Measurements from ENCODE around the gene CEP57L1. TPM values are rescaled to one million over a fixed set of nuclear protein-coding genes. Genes with fewer than 3 reads are reported as not detected.

CEP57L1 gene
- total and polyA plus RNA-seq, 4 donors = 3.8 to 22.1 (median 10.2) TPM

DNA sequence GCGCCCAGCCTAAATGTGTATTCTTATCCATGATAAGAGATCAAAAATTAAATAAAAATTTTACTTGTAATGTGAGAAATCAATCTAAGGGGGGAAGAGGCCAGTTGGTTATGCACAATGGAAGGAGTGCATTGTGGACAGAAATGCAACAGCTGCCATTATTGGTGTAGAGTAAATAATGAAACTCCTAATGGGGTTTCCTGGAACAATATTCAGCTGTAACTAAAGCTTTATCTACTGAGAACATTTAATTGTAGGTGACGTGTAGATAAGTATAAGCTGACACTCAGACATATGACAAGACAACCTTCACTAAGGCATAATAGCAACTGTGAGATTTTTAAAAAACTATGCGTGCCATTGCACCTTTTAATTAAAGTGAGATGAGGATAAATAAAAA, 71.4 kb downstream of the CEP57L1 start:
- WGBS = 96% methylated on average over 3 of the region's 3 CpGs
- no peak overlapping the region for H3K9ac ChIP-seq (ENCODE audit: low read depth in 1 of 2, low read length in 2 of 2)
- peaks cover 0 to 3% (median 0%) of the 10 kb centered on the region in 4 donors for H3K36me3 ChIP-seq (ENCODE audit: control insufficient read depth in 4 of 4, insufficient read depth in 3 of 4, low read depth in 1 of 4, low read length in 3 of 4)
- H3K27me3 ChIP-seq (ENCODE audit: control insufficient read depth in 4 of 4, insufficient read depth in 4 of 4, low read length in 3 of 4) = no peaks in the 10 kb centered on the region
- no peak overlapping the region for H3K4me3 ChIP-seq (ENCODE audit: low read depth in 1 of 3, low read length in 3 of 3)
- DNase-seq (ENCODE audit: low spot score) = no peak
- H3K4me1 ChIP-seq (ENCODE audit: control insufficient read depth in 4 of 4, insufficient read depth in 4 of 4, low read length in 3 of 4) = no peaks in the 10 kb centered on the region
- TF ChIP-seq RAD21 (IDR thresholded peaks at IDR 0.05) (no peak), YY1 (IDR thresholded peaks at IDR 0.05) (no peak), TAF1 (conservative IDR thresholded peaks at IDR 0.05) (no peak), HNF4A (conservative IDR thresholded peaks at IDR 0.05) (no peak), SP1 (IDR thresholded peaks at IDR 0.05) (no peak), RXRA (IDR thresholded peaks at IDR 0.05) (no peak), JUND (IDR thresholded peaks at IDR 0.05) (no peak), EGR1 (IDR thresholded peaks at IDR 0.05; ENCODE audit: low read depth in 2 of 2) (no peak), FOXA1 (IDR thresholded peaks at IDR 0.05) (no peak), HNF4G (IDR thresholded peaks at IDR 0.05) (no peak), FOXA2 (IDR thresholded peaks at IDR 0.05) (no peak), NR2F2 (IDR thresholded peaks at IDR 0.05) (no peak), GABPA (IDR thresholded peaks at IDR 0.05 in 1 of 2, conservative IDR thresholded peaks at IDR 0.05 in 1 of 2) (no peak)
- TF ChIP-seq, protein P1, sequence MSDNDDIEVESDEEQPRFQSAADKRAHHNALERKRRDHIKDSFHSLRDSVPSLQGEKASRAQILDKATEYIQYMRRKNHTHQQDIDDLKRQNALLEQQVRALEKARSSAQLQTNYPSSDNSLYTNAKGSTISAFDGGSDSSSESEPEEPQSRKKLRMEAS (IDR thresholded peaks at IDR 0.05) = no peak
- TF ChIP-seq, protein P2, sequence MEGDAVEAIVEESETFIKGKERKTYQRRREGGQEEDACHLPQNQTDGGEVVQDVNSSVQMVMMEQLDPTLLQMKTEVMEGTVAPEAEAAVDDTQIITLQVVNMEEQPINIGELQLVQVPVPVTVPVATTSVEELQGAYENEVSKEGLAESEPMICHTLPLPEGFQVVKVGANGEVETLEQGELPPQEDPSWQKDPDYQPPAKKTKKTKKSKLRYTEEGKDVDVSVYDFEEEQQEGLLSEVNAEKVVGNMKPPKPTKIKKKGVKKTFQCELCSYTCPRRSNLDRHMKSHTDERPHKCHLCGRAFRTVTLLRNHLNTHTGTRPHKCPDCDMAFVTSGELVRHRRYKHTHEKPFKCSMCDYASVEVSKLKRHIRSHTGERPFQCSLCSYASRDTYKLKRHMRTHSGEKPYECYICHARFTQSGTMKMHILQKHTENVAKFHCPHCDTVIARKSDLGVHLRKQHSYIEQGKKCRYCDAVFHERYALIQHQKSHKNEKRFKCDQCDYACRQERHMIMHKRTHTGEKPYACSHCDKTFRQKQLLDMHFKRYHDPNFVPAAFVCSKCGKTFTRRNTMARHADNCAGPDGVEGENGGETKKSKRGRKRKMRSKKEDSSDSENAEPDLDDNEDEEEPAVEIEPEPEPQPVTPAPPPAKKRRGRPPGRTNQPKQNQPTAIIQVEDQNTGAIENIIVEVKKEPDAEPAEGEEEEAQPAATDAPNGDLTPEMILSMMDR (IDR thresholded peaks at IDR 0.05; ENCODE audit: low read depth, low read length, missing input control) = no peak
- TF ChIP-seq, protein P3, sequence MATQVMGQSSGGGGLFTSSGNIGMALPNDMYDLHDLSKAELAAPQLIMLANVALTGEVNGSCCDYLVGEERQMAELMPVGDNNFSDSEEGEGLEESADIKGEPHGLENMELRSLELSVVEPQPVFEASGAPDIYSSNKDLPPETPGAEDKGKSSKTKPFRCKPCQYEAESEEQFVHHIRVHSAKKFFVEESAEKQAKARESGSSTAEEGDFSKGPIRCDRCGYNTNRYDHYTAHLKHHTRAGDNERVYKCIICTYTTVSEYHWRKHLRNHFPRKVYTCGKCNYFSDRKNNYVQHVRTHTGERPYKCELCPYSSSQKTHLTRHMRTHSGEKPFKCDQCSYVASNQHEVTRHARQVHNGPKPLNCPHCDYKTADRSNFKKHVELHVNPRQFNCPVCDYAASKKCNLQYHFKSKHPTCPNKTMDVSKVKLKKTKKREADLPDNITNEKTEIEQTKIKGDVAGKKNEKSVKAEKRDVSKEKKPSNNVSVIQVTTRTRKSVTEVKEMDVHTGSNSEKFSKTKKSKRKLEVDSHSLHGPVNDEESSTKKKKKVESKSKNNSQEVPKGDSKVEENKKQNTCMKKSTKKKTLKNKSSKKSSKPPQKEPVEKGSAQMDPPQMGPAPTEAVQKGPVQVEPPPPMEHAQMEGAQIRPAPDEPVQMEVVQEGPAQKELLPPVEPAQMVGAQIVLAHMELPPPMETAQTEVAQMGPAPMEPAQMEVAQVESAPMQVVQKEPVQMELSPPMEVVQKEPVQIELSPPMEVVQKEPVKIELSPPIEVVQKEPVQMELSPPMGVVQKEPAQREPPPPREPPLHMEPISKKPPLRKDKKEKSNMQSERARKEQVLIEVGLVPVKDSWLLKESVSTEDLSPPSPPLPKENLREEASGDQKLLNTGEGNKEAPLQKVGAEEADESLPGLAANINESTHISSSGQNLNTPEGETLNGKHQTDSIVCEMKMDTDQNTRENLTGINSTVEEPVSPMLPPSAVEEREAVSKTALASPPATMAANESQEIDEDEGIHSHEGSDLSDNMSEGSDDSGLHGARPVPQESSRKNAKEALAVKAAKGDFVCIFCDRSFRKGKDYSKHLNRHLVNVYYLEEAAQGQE (IDR thresholded peaks at IDR 0.05) = no peak
- TF ChIP-seq, protein P4, sequence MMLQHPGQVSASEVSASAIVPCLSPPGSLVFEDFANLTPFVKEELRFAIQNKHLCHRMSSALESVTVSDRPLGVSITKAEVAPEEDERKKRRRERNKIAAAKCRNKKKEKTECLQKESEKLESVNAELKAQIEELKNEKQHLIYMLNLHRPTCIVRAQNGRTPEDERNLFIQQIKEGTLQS (IDR thresholded peaks at IDR 0.05) = no peak
- TF ChIP-seq, protein P5, sequence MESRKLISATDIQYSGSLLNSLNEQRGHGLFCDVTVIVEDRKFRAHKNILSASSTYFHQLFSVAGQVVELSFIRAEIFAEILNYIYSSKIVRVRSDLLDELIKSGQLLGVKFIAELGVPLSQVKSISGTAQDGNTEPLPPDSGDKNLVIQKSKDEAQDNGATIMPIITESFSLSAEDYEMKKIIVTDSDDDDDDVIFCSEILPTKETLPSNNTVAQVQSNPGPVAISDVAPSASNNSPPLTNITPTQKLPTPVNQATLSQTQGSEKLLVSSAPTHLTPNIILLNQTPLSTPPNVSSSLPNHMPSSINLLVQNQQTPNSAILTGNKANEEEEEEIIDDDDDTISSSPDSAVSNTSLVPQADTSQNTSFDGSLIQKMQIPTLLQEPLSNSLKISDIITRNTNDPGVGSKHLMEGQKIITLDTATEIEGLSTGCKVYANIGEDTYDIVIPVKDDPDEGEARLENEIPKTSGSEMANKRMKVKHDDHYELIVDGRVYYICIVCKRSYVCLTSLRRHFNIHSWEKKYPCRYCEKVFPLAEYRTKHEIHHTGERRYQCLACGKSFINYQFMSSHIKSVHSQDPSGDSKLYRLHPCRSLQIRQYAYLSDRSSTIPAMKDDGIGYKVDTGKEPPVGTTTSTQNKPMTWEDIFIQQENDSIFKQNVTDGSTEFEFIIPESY (IDR thresholded peaks at IDR 0.05) = no peak
- no peak overlapping the region for H3K27ac ChIP-seq (ENCODE audit: low read depth in 1 of 2, low read length in 2 of 2)
- no peaks in the 10 kb centered on the region for H3K9me3 ChIP-seq (ENCODE audit: control insufficient read depth in 4 of 4, low read length in 3 of 4)

Data from liver (tissue), 9 donors.